Measurements from ENCODE around the gene GOSR1. TPM values are rescaled to one million over a fixed set of nuclear protein-coding genes. Genes with fewer than 3 reads are reported as not detected.

GOSR1 gene
- total and polyA plus RNA-seq, 2 experiments from 2014 or later, result 24.6 to 30.0 TPM

DNA sequence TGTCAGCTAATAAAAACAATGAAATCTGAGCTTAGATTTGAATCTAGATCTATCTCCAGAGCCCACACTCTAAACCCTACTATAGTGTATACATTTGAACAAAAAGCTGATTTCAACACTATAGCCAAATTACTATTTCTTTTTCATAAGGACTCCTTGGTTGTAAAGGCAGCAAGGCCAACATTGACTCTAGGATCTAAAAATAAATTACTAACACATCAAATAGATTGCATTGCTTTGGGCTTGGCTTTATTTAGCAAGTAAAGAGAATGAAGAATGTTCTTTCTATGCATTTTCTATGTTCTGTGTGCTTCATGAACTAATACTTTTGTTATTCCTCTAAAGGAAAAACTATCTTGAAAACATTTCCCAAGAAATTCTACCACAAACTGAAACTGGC is 5.3 kb downstream of the GOSR1 start:
- peaks cover 49% of the 10 kb centered on the region for H3K36me3 ChIP-seq
- no peak for DNase-seq (ENCODE audit: low read depth in 1 of 2, low spot score in 1 of 2)
- no peak overlapping the region for H3K27ac ChIP-seq
- no peak overlapping the region for H3K4me3 ChIP-seq
- H3K27me3 ChIP-seq, result no peaks in the 10 kb centered on the region
- TF ChIP-seq, protein P1, sequence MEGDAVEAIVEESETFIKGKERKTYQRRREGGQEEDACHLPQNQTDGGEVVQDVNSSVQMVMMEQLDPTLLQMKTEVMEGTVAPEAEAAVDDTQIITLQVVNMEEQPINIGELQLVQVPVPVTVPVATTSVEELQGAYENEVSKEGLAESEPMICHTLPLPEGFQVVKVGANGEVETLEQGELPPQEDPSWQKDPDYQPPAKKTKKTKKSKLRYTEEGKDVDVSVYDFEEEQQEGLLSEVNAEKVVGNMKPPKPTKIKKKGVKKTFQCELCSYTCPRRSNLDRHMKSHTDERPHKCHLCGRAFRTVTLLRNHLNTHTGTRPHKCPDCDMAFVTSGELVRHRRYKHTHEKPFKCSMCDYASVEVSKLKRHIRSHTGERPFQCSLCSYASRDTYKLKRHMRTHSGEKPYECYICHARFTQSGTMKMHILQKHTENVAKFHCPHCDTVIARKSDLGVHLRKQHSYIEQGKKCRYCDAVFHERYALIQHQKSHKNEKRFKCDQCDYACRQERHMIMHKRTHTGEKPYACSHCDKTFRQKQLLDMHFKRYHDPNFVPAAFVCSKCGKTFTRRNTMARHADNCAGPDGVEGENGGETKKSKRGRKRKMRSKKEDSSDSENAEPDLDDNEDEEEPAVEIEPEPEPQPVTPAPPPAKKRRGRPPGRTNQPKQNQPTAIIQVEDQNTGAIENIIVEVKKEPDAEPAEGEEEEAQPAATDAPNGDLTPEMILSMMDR (IDR thresholded peaks at IDR 0.05; ENCODE audit: low read depth, low read length), result no peak
- H3K4me1 ChIP-seq (ENCODE audit: low read depth), result no peaks in the 10 kb centered on the region
- H3K9me3 ChIP-seq (ENCODE audit: low read depth), result no peaks in the 10 kb centered on the region

DNA sequence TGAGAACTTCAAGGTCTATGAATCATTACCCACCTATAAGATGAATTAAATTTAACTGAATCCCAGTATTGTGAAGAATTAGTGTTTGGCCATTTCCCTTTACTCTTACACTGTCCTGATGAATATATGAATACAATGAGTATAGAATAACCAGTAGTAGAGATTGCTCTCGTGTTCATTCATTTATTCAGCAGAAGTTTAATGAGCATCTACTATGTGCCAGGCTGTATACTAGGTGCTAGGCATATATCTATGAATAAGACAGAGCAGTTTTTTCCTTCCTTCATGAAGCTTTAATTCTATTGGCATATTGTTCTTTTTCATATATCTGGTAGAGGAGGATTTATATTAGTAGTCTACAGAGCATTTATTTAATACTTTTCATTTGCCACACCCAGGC is 6.0 kb downstream of the GOSR1 start:
- no peak for DNase-seq (ENCODE audit: low read depth in 1 of 2, low spot score in 1 of 2)
- Histone ChIP-seq H3K9me3 (ENCODE audit: low read depth) (no peaks in the 10 kb centered on the region), H3K27me3 (no peaks in the 10 kb centered on the region), H3K4me1 (ENCODE audit: low read depth) (no peaks in the 10 kb centered on the region), H3K27ac (no peak overlapping the region), H3K36me3 (peaks cover 51% of the 10 kb centered on the region), H3K4me3 (no peak overlapping the region)
- TF ChIP-seq, protein P1 (IDR thresholded peaks at IDR 0.05; ENCODE audit: low read depth, low read length), result no peak

DNA sequence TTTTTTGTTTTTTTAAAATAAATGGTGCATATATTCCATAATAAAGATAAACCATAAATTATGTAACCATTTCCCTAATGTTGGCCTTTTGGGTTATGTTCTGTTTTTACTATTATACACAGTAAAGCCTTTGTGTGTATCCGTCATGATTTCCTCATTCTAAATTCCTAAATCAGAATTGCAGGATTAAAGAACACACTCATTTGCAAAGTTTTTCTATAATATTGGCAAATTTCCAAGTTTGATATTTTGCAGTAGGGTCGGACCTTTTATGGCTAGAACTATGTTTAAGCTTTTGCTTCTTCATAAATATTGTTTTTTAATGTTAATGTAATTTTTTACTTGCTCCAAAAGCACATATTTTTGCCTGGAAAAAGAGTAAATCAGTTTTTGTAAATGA is 16.6 kb downstream of the GOSR1 start:
- peaks cover 90% of the 10 kb centered on the region for H3K36me3 ChIP-seq

DNA sequence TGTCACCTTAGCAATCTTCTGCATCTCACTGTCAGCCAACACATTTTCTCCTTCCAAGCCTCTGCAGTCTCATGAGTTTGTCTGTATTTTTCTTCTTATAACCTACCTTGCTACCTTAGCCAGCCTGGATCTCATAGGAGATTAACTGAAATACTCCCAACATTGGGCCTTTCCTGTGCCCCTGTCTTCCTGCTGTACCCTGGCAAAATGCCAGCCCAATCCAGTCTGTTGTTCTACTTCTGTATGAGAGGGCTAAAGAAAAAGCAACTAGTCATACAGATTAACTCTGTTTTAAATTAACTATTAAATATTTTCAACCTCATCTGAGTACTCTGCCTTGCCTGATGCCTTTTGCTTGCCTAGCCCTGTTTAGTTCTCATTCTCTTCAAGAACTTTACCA is 18.4 kb downstream of the GOSR1 start:
- H3K27me3 ChIP-seq, result no peaks in the 10 kb centered on the region
- no peaks in the 10 kb centered on the region for H3K4me1 ChIP-seq (ENCODE audit: low read depth)
- no peak overlapping the region for H3K27ac ChIP-seq
- TF ChIP-seq, protein P1 (IDR thresholded peaks at IDR 0.05; ENCODE audit: low read depth, low read length), result no peak
- no peaks in the 10 kb centered on the region for H3K9me3 ChIP-seq (ENCODE audit: low read depth)
- H3K4me3 ChIP-seq, result no peak overlapping the region
- H3K36me3 ChIP-seq, result peaks cover 75% of the 10 kb centered on the region
- DNase-seq (ENCODE audit: low read depth in 1 of 2, low spot score in 1 of 2), result no peak

More for the DNA sequence above, 16.6 kb downstream of the GOSR1 start:
- H3K4me3 ChIP-seq, result no peak overlapping the region
- no peak for DNase-seq (ENCODE audit: low read depth in 1 of 2, low spot score in 1 of 2)
- TF ChIP-seq, protein P1 (IDR thresholded peaks at IDR 0.05; ENCODE audit: low read depth, low read length), result no peak
- no peaks in the 10 kb centered on the region for H3K4me1 ChIP-seq (ENCODE audit: low read depth)
- H3K9me3 ChIP-seq (ENCODE audit: low read depth), result no peaks in the 10 kb centered on the region
- H3K27me3 ChIP-seq, result no peaks in the 10 kb centered on the region
- no peak overlapping the region for H3K27ac ChIP-seq

DNA sequence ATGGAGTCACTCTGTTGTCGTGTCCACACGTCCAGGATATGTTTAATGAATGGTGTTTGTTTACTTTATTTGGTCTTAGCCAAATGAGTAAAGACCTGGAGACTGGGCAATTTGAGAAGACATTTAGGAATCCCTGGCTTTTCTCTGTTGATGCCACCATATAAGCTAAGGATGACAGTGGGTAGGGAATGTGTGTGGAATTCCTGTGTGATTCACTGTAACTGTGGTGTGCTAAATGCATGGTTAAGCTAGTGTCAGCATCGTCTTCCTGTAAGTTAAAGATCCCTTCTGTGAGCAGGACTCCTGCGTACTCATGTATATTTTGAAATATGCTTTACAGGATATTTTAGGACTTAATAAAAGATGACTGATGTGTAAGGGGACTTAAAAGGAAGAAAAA is 26.4 kb downstream of the GOSR1 start:
- Histone ChIP-seq H3K4me3 (no peak overlapping the region), H3K27me3 (no peaks in the 10 kb centered on the region), H3K4me1 (ENCODE audit: low read depth) (no peaks in the 10 kb centered on the region), H3K36me3 (peaks cover 21% of the 10 kb centered on the region), H3K9me3 (ENCODE audit: low read depth) (no peaks in the 10 kb centered on the region), H3K27ac (no peak overlapping the region)
- TF ChIP-seq, protein P1 (IDR thresholded peaks at IDR 0.05; ENCODE audit: low read depth, low read length), result no peak
- no peak for DNase-seq (ENCODE audit: low read depth in 1 of 2, low spot score in 1 of 2)

Measured in cardiac muscle cell (in vitro differentiated cells and primary cell).